Endothelial cell of umbilical vein (primary cell): ENCODE measurements around the gene HAL.

Experiments
- CTCF ChIP-seq, 2 donors: IDR thresholded peaks; 1 replicate in 1 of 2; 2 replicates in 1 of 2; pipeline ENCODE4 v1.5.1; 2011; ENCODE audit warnings: low read length in 2 of 2, mild to moderate bottlenecking in 2 of 2, moderate library complexity in 2 of 2, control low read depth in 1 of 2, inconsistent platforms in 1 of 2, low read depth in 1 of 2; ENCODE audit not compliant: insufficient read depth in 1 of 2; ENCODE audit errors: extremely low read depth in 1 of 2
- EZH2 ChIP-seq: IDR thresholded peaks from 2 replicates; pipeline ENCODE4 v1.6.1; 2012; ENCODE audit warnings: borderline replicate concordance, low read depth, mild to moderate bottlenecking, moderate library complexity, low read length, inconsistent platforms; ENCODE audit not compliant: severe bottlenecking
- FOS ChIP-seq: IDR thresholded peaks from 2 replicates; pipeline ENCODE4 v1.6.1; 2011; ENCODE audit warnings: mild to moderate bottlenecking, low read length, moderate library complexity, borderline replicate concordance; ENCODE audit not compliant: insufficient read depth
- JUN ChIP-seq: IDR thresholded peaks from 2 replicates; pipeline ENCODE4 v1.6.1; 2011; ENCODE audit warnings: borderline replicate concordance, low read depth; ENCODE audit not compliant: insufficient read length, insufficient read depth
- MAX ChIP-seq: IDR thresholded peaks from 2 replicates; pipeline ENCODE4 v1.6.1; 2011; ENCODE audit not compliant: insufficient read depth, insufficient read length
- MYC ChIP-seq: IDR thresholded peaks from one replicate; pipeline ENCODE4 v1.6.1; 2011; ENCODE audit warnings: mild to moderate bottlenecking, low read depth, low read length
- POLR2A ChIP-seq: IDR thresholded peaks from 2 replicates; pipeline ENCODE4 v1.6.1; 2012; ENCODE audit warnings: low read depth, mild to moderate bottlenecking, control low read depth, low read length
- POLR2AphosphoS5 ChIP-seq: IDR thresholded peaks from 2 replicates; pipeline ENCODE4 v1.6.1; 2012; ENCODE audit warnings: low read depth, mild to moderate bottlenecking, control low read depth, low read length, moderate library complexity; ENCODE audit not compliant: insufficient read depth

- TF ChIP-seq CTCF (IDR thresholded peaks at IDR 0.05; ENCODE audit: extremely low read depth in 1 of 2, insufficient read depth in 1 of 2, low read depth in 1 of 2, low read length in 2 of 2) (no peak), POLR2A (no peak), JUN (no peak), MAX (no peak), POLR2AphosphoS5 (no peak), MYC (no peak), EZH2 (no peak), FOS (no peak)
Measured at GRCh38 chr12:95996034-95996658, at the start of gene HAL.
